ENCODE measurements around the gene AMDHD1.
"Not testable (repeated sequence)": the region's sequence is repeated elsewhere in the genome, so short reads cannot be mapped to it uniquely, and the experiment has no call there.

The AMDHD1 gene

DNA sequence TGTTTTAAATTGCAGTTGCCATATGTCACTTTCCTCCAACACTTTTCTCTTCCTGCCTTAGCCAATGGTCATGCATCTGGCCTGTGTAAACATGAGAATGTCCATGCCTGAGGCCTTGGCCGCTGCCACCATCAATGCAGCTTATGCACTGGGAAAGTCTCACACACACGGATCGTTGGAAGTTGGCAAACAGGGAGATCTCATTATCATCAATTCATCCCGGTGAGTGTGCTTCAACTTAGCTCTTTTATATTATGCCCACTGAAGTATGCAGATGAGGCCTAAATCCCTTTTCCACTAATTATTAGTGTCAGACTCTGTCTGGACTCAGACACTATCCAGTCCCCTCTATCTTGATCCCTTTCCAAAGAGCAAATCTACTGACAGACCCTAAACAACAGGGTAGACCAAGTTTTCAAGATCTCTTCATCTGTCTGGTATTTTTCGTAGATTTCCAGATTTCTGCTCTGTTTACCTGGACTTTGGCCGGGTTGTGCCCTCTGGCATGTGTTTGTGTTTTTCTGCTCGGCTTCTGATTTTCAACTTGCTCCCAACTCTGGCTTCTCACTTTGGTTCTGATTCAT lies 23.2 kb downstream of the AMDHD1 start:
- DNase-seq = no peak

DNA sequence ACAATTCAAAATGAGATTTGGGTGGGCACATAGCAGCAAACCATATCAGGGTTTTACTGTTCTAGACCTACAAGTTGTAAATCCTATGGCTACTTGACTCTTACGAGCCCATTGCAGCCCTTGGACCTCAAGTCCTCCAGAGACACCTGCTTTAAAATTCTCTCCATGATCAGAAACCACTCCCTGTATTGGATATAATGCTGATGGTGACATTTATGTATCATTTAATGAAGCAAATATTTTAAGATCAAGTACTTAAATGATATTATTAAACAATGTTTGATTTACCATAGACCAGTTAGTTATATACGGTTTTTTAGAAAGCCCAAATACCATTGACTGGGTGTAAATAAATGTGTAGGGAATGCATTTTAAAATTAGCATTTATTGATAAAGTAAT lies 24.2 kb downstream of the AMDHD1 start:
- no peak for DNase-seq

DNA sequence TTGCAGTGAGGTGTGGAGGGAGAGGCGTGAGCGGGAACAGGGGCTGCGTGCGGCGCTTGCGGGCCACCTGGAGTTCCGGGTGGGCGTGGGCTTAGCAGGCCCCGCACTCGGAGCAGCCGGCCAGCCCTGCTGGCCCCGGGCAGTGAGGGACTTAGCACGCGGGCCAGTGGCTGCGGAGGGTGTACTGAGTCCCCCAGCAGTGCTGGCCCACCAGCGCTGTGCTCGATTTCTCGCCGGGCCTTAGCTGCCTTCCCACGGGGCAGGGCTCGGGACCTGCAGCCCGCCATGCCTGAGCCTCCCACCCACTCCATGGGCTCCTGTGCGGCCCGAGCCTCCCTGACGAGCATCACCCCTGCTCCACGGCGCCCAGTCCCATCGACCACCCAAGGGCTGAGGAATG lies 26.0 kb downstream of the AMDHD1 start:
- DNase-seq = not testable (repeated sequence)

DNA sequence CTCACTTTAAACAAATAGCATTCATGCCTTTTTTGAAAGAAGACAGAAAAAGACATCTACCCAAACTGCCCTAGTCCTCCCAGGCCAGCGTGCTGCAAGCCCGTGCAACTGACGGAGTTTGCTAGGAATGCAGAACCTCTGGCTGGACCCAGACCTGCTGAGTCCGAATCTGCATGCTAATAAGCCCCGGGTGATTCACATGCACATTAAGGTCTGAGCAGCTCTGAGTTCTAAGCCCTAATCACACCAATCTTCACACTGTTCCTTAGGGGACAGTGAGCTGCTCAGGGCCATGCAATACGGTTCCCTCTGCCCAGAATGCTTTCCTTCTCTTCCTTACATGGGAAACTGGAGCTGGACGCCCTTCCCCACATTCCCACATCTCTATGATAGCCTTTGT lies 27.8 kb downstream of the AMDHD1 start:
- DNase-seq = no peak

DNA sequence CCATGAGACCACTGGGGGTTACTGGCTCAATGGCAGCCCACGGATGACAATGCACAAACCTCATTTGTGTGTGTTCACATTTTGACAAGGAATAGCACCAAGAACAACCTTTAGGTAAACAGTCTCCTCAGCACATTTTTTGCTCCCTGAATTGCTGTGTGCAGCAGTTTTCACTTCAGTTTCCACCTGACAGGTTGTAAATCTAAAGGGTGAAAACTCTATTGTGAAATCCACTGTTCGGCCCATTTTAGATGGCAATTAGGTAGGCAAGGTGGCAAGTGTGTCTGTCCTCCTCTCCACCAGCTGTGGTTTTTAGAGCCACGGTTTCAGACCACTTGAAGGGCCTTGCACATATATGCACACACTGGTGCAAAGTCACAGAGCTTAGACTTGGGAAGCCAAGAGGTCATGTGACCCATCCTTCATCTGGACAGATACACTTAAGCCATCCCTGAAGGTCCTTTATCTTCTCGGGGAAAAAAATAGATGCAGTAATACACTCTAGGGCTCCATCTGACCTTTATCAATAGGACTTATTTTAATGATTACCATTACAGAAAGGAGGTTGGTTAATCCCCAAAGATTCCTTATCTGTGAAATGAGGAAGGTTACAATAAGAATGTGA lies 29.8 kb downstream of the AMDHD1 start:
- no peak for DNase-seq

DNA sequence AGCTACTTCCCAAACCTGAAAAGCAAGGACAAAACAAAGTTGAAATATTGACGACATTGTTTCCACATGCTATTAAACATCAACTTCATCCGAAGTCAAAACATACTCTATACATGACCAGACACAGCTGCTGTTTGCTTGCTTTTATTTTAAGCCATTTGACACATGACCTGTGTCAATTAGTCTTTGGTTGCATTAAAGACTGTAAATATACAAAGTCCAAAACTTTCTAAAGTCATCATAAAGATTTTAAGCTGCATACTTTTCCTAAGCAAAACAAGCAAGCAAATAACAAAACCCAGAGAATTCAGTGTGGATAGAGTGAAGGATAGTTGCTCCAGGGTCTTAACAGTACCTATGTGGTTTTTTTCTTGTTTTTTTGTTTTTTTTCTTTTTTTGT lies 31.2 kb downstream of the AMDHD1 start:
- no peak for DNase-seq

DNA sequence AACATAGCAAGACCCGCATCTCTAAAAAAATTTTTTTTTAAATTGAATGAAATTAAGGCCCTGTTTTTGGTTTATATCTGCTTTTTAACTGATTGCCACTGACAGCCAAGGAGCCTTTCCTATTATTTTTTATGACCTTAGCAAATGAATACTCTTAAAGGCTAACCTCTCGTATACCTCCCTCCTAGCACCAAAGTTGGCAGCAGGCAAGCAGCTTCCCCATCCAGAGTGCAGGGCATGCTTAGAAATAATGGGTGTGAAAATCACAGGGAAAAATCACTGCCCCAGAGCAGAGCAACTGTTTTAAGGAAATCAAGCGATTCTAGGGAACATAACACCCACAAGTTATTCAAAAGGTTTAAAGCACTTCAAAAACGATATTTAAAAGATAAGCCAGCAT lies 32.4 kb downstream of the AMDHD1 start:
- DNase-seq = no peak

DNA sequence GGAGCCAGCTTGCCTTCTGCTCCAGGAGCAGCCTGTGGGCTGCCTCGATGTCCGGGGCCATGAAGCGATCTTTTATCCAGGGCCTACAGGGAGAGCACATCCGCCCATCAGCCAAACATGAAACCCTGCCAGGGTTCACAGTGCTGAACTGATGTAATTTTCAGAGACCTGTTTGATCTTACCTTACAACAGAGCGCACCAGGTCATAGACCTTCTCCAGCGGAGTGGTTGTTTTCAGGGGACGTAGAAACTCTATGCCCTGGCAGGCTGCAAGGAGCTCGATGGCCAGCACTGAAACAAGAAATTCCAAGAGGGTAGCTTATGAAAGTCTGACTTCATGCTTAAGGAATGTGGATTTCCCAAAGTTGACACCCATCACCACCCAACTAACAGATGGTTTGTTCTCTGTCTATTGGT lies 33.3 kb downstream of the AMDHD1 start:
- DNase-seq = no peak

DNA sequence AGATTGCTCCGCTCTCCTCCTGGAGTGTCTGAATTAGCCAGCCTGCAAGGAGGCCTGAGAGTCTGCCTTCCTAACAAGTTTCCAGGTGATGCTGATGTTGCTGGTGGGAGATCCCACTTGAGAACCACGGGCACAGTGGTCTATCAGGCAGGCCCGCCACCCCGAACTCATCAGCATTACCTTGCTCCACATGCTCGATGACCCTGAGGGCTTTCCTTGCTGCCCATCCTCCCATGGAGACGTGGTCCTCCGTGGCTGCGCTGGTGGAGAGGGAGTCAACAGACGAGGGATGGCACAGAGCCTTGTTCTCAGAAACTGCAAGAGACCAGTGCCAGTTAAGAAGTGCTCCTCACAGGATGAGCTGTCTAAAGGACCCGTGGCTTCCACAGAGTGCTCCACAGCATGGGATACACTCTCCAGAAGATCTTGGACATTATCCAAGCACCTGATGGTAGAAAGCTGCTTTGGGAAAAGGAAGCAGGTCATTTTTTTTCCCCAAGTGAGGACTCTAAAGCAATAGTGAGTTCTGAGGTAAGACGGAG lies 34.7 kb downstream of the AMDHD1 start:
- DNase-seq = no peak

DNA sequence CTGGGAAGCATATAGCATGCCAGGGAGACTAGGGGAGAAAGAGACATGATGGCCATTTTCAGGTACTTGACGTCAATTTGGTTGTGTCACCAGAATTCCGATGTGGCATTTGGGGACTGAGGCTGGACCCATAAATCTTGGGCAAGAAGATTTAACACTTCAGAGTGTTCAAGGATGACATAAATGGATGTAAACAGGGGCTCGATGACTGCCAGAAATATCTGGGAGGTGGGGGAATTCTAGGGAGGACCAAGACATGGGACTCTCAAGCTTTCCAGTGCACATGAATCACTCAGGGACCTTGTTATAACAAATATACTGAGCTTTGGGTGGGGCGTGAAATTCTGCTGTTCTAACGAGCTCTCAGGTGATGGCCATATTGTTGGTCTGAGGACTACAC lies 35.2 kb downstream of the AMDHD1 start:
- no peak for DNase-seq

DNA sequence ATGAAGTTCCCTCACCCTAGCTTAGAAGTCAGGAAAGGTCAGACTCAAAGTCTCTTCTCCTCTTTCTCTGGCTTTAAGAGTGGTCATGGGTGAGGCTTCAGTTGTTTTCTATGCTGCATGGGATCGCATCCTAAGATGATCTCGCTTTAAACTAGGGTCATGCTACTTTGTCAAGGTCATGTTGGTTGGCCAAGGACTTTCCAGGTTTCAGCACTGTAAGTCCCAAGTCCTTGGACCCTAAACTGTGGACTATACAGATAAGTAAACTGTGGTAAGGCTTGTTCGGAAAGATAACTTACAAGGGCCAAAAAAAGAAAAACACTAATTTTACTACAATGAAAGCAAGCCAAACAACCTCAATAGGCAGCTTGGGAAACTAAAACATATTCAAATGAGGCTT lies 35.6 kb downstream of the AMDHD1 start:
- DNase-seq = no peak

DNA sequence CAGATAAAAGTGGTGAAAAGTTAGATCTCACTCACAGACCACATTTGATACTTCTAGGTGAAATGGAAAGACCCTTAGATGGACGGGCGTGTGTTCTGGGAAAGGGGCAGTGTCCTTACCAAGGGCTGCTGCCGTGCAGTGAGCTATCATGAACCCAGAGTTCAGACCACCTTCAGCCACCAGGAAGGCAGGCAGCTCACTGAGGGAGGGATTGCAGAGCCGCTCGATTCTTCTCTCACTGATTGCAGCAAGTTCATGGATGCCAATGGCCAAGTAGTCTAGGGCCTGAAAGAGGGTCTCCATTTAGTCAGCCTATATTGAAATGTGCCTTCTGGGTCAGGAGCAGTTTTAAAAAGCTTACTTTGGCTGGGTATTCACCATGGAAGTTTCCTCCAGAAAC lies 37.3 kb downstream of the AMDHD1 start:
- no peak for DNase-seq

DNA sequence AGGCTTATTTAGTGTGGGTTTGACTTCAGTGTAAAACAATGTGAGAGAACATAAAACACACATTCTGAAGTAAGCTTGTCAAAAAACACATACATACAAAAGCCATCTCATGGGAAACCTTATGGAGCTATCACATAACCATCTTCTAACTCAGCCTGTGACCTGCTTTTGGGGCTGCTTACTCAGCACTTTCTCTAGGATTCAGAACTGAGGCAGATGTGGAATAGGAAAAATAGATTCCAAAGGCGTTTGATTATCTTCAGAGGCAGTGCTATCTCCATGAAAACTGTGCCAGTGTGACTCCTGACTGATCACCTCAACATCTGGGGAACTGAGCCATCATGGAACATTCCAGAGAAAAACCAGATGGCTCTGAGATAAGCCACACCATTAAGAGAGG lies 39.5 kb downstream of the AMDHD1 start:
- no peak for DNase-seq

DNA sequence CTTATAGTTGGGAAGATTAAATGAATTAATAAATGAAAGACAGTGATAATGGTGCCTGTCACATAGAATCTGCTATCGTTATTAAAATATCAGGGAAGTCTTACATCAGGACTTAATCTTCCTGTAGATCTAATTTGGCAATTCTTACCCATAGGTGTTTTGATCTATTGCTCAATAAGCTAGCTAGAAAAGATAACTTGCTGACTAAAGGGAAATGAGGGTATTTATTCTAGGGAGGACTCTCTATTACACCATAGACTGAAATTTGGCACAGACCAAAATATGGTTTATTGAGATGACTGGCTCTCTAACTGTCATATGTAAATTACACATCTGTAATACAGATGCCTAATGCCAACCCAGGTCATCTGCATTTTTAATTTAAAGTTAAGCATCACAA lies 41.6 kb downstream of the AMDHD1 start:
- no peak for DNase-seq

DNA sequence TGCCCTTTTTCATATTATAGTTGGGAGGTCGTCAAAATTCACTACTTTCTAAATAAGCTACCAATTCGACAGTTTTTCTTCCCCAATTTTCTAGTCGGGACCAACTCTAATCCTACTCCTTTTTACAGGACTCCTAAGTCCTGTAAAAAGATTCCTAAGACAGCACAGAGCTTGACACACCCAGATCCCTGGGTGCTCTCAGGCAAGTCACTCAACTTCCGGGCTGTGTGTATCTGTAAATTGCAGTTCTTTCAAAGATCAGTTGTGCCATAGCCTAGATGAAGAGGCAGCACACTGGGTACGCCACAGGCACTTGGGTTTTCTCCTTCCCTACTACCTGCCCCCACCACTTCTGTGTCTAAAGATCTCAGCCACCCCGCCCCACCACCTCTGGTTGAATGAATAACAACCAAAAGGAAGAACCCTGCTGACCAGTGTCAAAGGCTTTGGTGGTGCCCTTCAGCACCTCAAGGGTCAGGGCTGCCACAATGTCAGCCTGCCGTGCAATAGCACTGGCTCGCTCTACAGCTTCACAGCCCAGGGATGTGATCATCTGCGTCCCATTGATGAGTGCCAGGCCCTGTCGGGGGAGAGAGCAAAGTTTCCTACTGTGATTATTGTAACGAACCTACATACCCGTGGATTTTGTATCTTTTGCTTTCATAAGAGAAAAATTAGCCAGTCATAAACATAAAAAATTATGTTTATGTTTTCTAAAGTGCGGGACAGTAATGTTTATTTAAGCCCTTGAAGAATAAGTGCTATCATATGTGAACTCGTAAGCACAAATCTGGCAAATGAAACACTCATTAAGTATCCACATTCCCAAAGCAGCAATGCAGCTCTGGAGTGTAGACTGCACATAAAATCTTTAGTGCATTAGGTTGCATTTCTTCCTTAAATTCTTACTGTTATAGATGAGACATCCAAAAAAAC lies 43.8 kb downstream of the AMDHD1 start:
- no peak for DNase-seq

DNA sequence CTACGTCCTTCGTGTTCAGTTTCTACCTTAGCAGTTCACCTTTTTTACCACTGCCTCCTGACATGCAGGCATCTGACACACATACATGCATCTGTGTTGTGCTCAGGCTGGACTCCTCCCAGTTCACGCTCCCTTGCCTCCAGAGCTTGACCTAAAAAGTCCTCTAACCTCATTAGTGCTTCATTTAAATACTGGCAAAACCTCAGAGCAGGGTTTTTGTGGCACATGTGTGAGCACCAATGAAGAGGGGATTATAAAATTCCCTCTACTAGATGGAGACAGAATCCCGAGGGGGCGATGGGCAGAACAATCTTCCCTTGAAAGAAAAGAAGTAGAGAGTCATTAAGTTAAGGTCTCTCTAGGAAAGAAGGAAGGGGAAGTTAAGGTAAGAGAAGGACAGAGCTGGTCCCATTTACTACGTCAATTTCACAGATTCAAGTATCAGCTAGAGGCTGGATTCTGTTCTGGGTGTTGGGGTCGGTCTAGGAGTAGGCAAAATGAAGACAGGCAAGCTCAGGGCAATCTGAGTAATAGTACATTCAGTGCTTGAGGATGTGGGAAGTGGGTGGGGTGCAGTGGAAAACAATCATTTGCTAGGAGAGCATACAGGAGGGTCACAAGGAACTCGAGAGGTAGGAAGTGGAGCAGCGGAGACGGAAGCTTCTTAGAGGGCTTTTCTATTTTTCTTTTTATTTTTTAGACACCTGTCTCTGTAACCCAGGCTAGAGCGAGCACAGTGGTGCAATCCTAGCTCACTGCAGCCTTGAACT lies 45.6 kb downstream of the AMDHD1 start:
- no peak for DNase-seq

DNA sequence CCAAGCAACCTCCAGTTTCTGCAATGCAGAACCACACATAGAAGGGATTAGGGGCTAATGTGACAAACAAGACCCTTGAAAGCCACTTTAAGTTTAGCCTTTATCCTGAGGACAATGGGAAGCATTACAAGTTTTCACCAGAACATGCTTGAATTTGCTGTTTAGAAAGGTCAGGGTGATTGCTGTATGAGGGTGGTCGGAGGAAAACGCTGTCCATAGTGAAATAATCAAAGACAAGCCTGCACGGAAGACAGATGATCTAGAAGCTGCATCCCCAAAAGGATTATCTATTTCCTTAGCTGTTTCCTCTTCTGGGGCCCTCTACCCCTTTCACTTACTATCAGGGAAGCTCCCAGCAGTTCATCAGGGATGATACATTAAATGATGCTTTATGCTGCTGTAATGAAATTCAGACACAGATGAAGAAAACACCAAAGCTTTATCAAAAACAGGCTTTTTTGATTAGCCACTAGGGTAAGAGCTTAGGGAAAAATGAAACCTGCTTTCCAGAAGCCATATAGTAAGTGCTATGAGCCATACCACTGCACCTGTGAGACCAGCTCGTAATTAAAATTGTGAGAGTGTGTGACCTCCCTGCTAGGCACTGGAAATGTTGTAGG lies 46.5 kb downstream of the AMDHD1 start:
- DNase-seq = no peak

DNA sequence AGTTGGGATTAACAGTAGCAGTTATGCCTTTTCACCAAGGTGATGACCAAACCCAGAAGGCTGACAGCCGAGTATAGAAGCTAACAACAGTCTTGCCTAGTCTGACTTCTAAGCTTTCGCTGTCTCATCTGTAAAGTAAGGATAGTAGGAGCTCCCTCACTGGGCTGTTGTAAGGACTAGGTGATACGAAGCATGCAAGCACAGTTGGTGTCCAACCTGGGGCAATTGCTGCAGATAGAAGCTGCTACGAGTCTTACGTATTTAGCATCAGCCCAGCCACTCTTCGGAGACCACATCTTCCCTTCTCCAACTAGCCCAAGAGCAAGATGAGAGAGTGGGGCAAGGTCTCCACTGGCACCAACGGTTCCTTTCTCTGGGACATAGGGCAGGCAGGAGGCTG lies 47.0 kb downstream of the AMDHD1 start:
- no peak for DNase-seq

DNA sequence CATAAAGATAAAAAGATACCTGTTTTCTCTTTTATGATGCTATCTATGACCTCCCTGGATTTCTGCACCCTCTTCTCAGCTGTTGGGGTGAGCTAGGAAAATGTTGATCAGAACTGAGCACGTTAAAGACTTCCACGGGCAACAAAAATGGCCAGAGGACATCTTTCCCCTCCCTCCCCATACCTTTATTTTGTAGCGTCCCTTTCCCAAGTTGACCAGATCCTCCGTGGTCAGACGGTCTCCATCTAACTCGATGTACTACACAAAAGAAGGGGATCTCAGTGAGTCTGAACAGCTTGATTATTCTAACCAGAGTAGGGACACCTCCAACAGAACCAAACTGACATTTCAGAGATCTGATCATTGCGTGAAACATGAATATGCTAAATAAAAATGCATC lies 50.8 kb downstream of the AMDHD1 start:
- DNase-seq = no peak

DNA sequence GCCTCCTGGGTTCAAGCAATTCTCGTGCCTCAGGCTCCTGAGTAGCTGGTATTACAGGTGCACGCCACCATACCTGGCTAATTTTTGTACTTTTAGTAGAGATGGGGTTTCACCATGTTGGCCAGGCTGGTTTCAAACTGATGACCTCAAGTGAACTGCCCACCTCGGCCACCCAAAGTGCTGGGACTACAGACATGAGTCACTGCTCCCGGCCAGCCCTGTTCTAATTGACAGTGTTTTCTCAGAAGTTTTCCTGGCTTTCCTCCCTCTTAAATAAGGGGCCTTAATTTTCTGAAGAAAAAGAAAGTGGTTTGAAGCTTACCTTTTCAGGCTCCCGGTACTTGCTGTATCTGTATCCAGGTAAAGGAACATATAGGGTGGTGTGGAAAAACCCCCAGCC lies 51.3 kb downstream of the AMDHD1 start:
- DNase-seq = no peak

DNA sequence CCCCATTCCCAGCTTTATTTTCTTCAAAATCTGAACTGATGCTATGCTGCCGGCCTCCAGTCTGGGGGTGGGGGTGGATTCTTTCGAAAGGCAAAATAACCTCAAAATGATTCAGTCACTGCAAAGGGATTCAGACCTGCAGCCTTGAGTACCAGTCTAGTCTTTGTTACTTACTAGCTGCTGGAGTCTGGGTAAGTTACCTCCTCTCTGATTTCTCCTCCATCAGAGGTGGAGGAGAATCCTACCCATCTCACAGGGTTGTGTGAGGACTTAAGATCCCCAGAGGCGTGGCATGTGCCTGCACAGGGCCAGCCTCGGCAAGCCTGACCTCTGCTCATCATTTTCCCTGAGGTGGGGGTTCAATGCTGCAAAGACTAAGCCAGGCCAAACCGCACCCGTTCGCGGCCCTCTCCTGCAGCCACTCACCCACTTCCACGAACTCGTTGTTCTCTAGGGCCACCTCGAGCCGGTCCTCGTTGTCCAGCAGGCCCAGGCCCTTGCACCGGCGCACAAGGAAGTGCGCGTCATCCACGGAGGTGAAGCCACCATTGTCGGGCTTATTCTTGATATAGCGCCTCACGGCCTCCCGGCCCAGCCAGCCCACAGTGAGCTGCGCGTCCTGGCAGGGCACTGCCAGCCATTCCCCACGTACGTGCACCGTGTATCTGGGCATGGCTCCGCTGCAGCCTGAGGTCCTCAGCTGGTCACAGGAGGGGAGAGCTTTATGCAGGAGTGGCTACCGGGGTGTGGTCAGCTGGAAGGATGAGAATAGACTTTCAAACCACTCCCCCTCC lies 52.3 kb downstream of the AMDHD1 start:
- no peak for DNase-seq

Data from activated naive CD4-positive, alpha-beta T cell treated with Interleukin-2 at 50 U/mL for 16 hours (primary cell).